ENCODE measurements around the gene CHRNE. TPM values are rescaled to one million over a fixed set of nuclear protein-coding genes. Genes with fewer than 3 reads are reported as not detected.

The CHRNE gene
- total and polyA plus RNA-seq, 2 of the 4 experiments (the other 2 are of a cell fraction): under 0.01 to 0.21 TPM

DNA sequence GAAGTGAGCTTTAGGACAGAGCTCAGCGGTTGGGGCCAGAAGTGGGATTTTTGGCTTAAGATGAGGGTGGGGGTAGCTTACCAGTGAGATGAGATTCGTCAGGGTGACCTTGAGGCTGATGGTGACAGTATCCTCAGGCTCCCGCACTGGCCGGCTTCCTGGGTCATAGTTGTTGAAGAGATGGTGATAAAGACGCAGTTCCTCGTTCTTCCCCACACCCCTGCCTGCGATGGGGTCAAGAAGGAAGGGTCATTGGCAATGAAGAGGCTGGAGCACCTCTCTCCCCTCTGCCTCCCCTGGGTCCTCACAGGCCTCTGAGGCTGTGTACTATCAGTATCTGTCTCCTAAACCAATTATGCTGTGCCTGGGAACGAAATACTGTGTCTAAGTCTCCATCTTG, 358 bp downstream of the CHRNE start:
- POLR2A ChIA-PET (ENCODE audit: unreplicated experiment): no interaction called here
- no peak for TF ChIP-seq RCOR1 (IDR thresholded peaks at IDR 0.05; ENCODE audit: insufficient replicate concordance, low read length)
- no peak for TF ChIP-seq RAD21 (IDR thresholded peaks at IDR 0.05; ENCODE audit: low read length)
- TF ChIP-seq, protein P1, sequence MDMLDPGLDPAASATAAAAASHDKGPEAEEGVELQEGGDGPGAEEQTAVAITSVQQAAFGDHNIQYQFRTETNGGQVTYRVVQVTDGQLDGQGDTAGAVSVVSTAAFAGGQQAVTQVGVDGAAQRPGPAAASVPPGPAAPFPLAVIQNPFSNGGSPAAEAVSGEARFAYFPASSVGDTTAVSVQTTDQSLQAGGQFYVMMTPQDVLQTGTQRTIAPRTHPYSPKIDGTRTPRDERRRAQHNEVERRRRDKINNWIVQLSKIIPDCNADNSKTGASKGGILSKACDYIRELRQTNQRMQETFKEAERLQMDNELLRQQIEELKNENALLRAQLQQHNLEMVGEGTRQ (IDR thresholded peaks at IDR 0.05; ENCODE audit: low read depth, low read length): no peak
- TF ChIP-seq FOS (IDR thresholded peaks at IDR 0.05; ENCODE audit: low read depth, low read length): no peak
- TF ChIP-seq, protein P2, sequence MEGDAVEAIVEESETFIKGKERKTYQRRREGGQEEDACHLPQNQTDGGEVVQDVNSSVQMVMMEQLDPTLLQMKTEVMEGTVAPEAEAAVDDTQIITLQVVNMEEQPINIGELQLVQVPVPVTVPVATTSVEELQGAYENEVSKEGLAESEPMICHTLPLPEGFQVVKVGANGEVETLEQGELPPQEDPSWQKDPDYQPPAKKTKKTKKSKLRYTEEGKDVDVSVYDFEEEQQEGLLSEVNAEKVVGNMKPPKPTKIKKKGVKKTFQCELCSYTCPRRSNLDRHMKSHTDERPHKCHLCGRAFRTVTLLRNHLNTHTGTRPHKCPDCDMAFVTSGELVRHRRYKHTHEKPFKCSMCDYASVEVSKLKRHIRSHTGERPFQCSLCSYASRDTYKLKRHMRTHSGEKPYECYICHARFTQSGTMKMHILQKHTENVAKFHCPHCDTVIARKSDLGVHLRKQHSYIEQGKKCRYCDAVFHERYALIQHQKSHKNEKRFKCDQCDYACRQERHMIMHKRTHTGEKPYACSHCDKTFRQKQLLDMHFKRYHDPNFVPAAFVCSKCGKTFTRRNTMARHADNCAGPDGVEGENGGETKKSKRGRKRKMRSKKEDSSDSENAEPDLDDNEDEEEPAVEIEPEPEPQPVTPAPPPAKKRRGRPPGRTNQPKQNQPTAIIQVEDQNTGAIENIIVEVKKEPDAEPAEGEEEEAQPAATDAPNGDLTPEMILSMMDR (conservative IDR thresholded peaks at IDR 0.05; ENCODE audit: low read depth, low read length): no peak
- no peak for TF ChIP-seq CHD1 (IDR thresholded peaks at IDR 0.05; ENCODE audit: low read depth, low read length)
- TF ChIP-seq, protein P3, sequence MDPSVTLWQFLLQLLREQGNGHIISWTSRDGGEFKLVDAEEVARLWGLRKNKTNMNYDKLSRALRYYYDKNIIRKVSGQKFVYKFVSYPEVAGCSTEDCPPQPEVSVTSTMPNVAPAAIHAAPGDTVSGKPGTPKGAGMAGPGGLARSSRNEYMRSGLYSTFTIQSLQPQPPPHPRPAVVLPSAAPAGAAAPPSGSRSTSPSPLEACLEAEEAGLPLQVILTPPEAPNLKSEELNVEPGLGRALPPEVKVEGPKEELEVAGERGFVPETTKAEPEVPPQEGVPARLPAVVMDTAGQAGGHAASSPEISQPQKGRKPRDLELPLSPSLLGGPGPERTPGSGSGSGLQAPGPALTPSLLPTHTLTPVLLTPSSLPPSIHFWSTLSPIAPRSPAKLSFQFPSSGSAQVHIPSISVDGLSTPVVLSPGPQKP (IDR thresholded peaks at IDR 0.05; ENCODE audit: borderline replicate concordance, low read depth, low read length): no peak
- no peak for TF ChIP-seq MAZ (IDR thresholded peaks at IDR 0.05; ENCODE audit: borderline replicate concordance, low read depth, low read length)
- TF ChIP-seq POLR2A (IDR thresholded peaks at IDR 0.05; ENCODE audit: low read depth, low read length): no peak
- TF ChIP-seq CEBPB (IDR thresholded peaks at IDR 0.05; ENCODE audit: low read depth, low read length): no peak
- TF ChIP-seq SMC3 (IDR thresholded peaks at IDR 0.05; ENCODE audit: low read depth, low read length): no peak
- no peak for TF ChIP-seq NFE2L2 (IDR thresholded peaks at IDR 0.05; ENCODE audit: low read depth, low read length)
- TF ChIP-seq RFX5 (IDR thresholded peaks at IDR 0.05; ENCODE audit: low read depth, low read length): no peak
- no peak for TF ChIP-seq MAFK (IDR thresholded peaks at IDR 0.05; ENCODE audit: low read depth, low read length)
- TF ChIP-seq MXI1 (IDR thresholded peaks at IDR 0.05; ENCODE audit: borderline replicate concordance, low read depth, low read length): no peak
- no peak for TF ChIP-seq BHLHE40 (IDR thresholded peaks at IDR 0.05; ENCODE audit: low read depth, low read length)
- no peak for ATAC-seq (ENCODE audit: low read depth)
- Histone ChIP-seq H3K56ac (ENCODE audit: extremely low read depth, insufficient read depth, low read length) (no peak overlapping the region), H3K4ac (ENCODE audit: low read depth, low read length) (no peak overlapping the region), H2AK9ac (replicated peaks; ENCODE audit: low read depth, low read length, poor library complexity) (no peak overlapping the region), H3K79me1 (ENCODE audit: low read depth in 1 of 2, low read length in 2 of 2) (no peaks in the 10 kb centered on the region), H3K4me3 (ENCODE audit: insufficient read depth, low read depth, low read length) (no peak overlapping the region), H3K23ac (ENCODE audit: low read depth, low read length) (no peak overlapping the region), H3K9ac (ENCODE audit: low read depth, low read length) (no peak overlapping the region), H3K4me2 (ENCODE audit: low read depth, low read length) (no peak overlapping the region), H4K20me1 (ENCODE audit: insufficient read depth, low read length) (no peaks in the 10 kb centered on the region; the same call in 1 of the 2 replicates), H3K9me3 (ENCODE audit: control insufficient read depth, insufficient read depth, low read length) (no peaks in the 10 kb centered on the region; the same call in 1 of the 2 replicates), H3K4me1 (ENCODE audit: control insufficient read depth, insufficient read depth, low read length) (no peaks in the 10 kb centered on the region), H3K18ac (ENCODE audit: low read depth, low read length) (no peak overlapping the region), H2AFZ (replicated peaks; ENCODE audit: low read length, poor library complexity) (peak overlapping the region; percentile 10), H2BK5ac (ENCODE audit: low read depth, low read length, poor library complexity, severe bottlenecking) (no peak overlapping the region), H2BK120ac (ENCODE audit: low read depth, low read length) (no peak overlapping the region), H4K8ac (ENCODE audit: low read depth in 2 of 2, low read length in 2 of 2) (no peak overlapping the region), H3K14ac (replicated peaks; ENCODE audit: low read depth, low read length) (no peak overlapping the region), H2BK15ac (ENCODE audit: low read depth, low read length) (no peak overlapping the region), H3K36me3 (ENCODE audit: control insufficient read depth, insufficient read depth, low read length) (peaks cover 2% of the 10 kb centered on the region; the same call in 1 of the 2 replicates), H3K27ac (ENCODE audit: insufficient read depth, low read length) (no peak overlapping the region), H3K9me1 (ENCODE audit: insufficient read depth, low read length) (peaks cover 4% of the 10 kb centered on the region; the same call in 1 of the 2 replicates), H2BK20ac (ENCODE audit: low read depth, low read length) (no peak overlapping the region), H2AK5ac (ENCODE audit: low read depth, low read length) (no peak overlapping the region), H4K91ac (ENCODE audit: insufficient read depth, low read depth, low read length) (no peak overlapping the region), H3K27me3 (ENCODE audit: control insufficient read depth, insufficient read depth, low read length) (peaks cover 2% of the 10 kb centered on the region; the same call in 1 of the 2 replicates), H4K5ac (ENCODE audit: low read depth, low read length) (no peak overlapping the region)
- dilution Hi-C loops (cut with HindIII; ENCODE audit: low sequenced_read_pairs, unreplicated experiment) (no loop called here), intact Hi-C loops (cut with micrococcal nuclease) (no loop called here), in situ Hi-C loops (cut with MboI; ENCODE audit: low sequenced_read_pairs) (no loop called here)
- no peak for DNase-seq
- CTCF ChIA-PET: interaction anchor here (0.9 to 1.5 kb wide), 3 partner anchors 18 to 115 kb away, joined by 3 to 4 read pairs (median 4); partner anchors contain the start of gene SPAG7
- no TSS peak for BruUV-seq (replicated peaks)
- 70% methylated on average over 2 of the region's 8 CpGs; no CpG with 5 or more reads in 1 of the 2 experiments for WGBS, 2 experiments (ENCODE audit: extremely low coverage in 2 of 2, insufficient read length in 1 of 2)
